Smooth muscle cell of trachea (primary cell): ENCODE data around the gene PTPRCAP. TPM values are rescaled to one million over a fixed set of nuclear protein-coding genes. Genes with fewer than 3 reads are reported as not detected.

Experiments
- total RNA-seq: library from RNA; depleted of rRNA; stranded (reverse); fragments of >200 nt; gene quantifications from 2 replicates; pipeline ENCODE4 v1.2.1, GENCODE V29; 2014

Gene PTPRCAP, protein sequence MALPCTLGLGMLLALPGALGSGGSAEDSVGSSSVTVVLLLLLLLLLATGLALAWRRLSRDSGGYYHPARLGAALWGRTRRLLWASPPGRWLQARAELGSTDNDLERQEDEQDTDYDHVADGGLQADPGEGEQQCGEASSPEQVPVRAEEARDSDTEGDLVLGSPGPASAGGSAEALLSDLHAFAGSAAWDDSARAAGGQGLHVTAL
- total RNA-seq: 0.50 and 1.3 TPM in 2 replicates

DNA sequence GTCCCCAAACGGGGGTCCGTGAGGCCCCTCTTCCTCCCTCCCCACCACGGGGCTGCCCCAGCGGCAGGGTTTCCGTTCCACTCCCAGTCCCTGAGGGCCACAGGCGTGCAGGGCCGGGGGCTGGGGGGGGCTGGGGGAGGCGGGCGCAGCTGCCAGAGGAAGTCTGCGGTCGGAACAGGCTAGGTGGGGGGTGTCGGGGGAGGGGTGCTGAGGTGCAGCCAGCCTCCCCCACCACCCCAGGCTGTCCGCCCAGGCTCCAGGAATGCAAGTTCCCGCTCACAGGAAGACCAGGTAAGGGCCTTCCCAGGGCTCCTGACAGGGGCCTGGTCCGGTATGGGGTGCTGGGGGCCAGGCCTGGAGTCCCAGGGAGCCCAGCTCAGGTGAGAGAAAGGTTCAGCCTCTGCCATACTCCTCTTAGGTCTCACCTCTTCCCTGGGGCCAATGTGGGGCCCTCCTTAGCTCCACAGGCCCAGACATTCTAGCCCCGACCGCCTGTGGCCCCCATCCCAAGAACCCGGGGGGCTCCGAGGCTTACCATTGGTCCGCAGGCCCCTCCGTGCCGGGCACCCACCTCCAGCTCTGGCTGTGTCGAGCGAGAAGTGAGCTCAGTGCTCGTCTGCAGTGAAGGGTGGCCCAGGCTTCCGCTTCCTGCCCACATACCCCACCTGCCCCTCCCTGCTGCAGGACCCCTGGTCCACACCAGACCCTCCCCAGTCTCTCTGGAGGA is at the start of gene PTPRCAP:
TSS of gene PTPRCAP (minus strand) at position 601 of the 727 bp plus-strand sequence. CDS start at position 538, 63 bp downstream.

DNA sequence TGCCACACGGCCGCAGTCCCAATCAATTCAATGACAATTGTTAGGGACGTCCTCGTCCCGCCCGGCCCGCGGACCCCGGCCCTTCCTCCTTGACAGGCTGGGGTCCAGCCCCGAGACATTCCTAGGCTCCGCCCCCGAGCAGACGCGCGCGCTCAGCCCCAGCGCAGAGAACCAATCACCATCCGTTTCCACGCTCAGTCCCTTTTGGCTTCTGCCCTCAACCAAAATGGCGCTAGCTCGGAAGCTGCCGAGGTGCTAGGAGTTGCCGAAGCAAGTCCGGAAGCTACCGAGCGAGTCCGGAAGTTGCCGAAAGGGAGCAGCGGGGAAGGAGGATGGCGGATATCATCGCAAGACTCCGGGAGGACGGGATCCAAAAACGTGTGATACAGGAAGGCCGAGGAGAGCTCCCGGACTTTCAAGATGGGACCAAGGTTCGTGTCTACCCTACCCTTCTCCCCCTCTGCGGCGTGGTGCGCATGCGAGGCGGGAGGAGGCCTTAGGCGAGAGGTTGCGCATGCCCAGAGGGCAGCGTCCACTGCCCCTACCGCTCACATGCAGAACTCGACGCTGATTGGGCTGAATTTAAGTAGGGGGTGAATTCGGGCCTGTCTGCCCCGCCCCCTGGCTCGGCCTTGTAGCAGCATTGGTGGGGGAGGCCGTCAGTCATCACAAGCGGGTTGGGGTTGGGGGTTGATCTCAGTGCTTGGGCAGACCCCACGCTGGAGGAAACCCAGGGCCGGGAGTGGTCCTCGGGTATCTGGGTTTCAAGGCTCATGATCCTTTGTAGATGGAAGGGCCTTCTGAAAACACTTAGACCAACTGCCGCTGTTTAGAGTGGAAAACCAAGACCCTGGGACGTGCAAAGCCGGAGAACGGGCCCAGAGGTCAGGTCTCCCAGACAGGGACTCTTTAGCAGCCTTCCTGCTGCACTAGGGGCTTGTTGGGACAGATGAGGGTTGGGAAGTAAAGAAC is 45.6 kb upstream of the PTPRCAP start, which contains the start of gene AIP:
TSS of gene AIP (plus strand) at position 200 of the 972 bp plus-strand sequence. CDS start at position 333, 133 bp downstream.

DNA sequence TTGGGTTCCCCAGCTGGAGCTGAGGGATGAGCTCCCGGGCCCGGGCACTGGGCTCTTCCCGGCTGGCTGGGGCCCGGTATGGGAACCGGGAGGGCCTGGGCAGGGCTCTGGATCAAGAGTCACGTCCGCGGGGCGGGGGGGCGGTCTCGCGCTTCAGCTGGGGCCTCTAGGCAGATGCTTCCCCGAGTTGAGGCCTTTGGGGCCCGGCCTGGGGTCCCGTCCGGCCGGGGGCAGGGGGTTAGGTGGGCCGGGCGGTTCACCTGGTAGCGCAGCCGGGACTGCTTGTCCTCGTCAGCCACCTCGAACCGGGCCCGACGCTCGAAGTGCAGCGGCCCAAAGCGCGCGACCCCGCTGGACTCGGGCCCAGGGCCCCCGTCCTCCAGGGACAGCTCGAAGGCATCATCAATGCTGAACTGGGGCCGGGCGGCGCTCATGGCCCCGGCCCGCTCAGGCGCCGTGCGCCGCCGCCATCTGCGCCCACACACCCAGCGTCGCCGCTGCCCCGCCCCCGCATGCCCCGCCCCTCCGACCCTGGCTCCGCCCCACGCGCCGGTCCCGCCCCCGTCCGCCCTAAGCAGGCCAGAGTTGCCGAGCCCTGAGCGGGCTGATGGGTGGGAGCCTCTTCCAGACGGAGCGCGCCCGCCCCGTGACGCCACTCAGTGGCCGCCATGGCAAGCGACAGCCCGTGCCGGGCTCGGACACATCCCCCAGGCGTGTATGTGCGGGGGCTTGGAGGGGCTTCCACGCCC is 31.5 kb upstream of the PTPRCAP start, which contains the start of gene TMEM134:
TSS of gene TMEM134 (minus strand) at position 493 of the 749 bp plus-strand sequence. CDS start at position 434, 59 bp downstream.

DNA sequence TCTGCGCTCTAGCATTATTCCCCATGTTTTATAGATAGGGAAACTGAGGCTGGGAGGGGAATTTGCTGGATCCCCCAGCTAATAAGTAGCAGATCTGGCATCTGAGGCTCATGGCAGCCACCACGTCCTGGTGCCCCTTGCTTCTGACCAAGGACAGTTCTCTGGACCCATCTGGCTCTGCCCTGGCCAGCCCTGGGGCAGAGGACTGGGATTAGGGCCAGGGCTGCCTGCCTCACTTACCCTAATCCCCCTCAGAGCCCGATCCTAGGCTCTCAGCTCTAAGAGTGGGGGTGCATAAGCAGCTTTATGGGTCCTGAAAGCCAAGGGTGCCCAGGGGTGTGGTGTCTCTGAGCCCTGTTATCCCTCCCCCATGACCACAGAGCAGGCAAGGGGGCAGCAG is 17.6 kb upstream of the PTPRCAP start, which contains the start of gene CABP4:
TSS of gene CABP4 (plus strand) at position 301 of the 400 bp plus-strand sequence. CDS start at position 371, 70 bp downstream.

DNA sequence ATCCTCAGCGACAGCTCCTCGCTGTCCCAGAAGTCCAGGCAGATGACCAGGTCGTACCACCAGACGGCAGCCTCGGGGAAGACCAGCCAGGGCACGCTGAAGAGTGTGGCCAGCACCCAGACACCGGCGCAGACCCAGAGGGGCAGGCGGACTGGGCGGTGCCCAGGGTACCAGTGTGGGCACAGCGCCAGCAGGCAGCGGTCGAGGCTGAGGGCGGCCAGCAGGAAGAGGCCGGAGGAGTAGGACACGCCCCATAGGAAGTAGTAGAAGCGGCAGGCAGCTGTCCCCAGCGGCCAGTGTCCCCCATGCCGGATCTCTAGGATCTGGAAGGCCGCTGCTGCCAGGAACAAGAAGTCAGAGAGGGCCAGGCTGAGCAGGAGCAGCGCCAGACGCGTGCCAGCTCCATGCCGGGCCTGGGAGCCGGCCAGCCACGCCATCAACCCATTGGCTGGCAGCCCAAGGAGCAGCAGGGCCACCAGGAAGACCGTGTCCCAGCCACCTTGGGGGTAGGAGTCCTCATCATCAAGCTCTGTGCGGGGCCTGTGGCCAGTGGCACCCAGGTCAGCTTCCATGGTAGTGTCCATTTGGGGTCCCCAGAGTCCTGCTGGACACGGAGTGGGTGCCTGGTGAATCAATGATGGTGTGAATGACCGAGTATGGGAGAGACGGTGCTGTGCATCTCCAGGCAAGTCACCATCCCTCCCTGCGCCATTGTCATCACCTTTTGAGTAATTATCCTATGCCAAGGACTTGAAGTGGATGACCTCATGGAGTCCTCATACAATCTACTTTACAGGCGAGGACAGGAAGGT is 14.9 kb upstream of the PTPRCAP start, which contains the start of gene GPR152:
TSS of gene GPR152 (minus strand) at position 589 of the 812 bp plus-strand sequence. CDS start at position 584, 5 bp downstream.

DNA sequence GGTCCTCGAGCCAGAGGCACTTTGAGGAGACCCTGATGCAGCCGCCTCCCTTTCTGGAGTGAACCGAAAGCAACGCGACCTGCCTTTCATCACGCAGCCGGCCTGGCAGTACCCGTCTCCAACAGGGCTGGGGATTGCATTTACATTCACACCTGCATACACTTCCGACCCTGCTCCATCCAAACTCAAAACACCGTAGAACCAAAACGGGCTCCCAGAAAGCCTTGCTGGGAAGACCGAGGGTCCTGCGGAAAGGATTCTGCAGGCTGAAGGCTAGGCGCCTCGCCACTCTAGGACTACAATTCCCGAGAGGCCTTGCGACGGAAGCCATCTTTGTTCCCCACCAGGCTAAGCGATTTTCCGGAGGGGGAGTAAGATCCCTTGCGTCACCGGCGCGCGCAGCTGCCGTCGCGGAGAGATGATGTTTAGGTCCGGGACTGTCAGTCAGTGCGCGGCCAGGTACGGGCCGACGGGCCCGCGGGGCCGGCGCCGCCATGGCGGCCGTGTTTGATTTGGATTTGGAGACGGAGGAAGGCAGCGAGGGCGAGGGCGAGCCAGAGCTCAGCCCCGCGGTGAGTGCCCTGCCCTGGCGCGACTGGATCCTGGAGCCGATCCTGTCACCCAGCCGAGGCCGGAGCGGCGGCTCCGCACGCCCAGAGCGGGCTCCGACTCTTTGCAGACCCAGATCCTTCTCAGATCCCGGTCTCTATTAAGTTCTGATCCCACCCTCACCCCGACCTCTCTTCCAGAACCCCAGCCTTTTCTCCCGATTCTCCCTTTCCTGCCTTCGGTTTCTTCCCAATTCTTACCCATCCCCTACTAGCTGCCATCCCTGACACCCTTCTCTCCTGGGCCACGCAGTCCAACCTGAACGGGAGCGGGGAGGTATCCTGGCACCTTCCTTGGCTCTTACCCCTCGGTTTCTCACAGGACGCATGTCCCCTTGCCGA is 9.2 kb downstream of the PTPRCAP start, which contains the start of gene RPS6KB2:
TSS of gene RPS6KB2 (plus strand) at position 443 of the 950 bp plus-strand sequence. CDS start at position 495, 52 bp downstream.

DNA sequence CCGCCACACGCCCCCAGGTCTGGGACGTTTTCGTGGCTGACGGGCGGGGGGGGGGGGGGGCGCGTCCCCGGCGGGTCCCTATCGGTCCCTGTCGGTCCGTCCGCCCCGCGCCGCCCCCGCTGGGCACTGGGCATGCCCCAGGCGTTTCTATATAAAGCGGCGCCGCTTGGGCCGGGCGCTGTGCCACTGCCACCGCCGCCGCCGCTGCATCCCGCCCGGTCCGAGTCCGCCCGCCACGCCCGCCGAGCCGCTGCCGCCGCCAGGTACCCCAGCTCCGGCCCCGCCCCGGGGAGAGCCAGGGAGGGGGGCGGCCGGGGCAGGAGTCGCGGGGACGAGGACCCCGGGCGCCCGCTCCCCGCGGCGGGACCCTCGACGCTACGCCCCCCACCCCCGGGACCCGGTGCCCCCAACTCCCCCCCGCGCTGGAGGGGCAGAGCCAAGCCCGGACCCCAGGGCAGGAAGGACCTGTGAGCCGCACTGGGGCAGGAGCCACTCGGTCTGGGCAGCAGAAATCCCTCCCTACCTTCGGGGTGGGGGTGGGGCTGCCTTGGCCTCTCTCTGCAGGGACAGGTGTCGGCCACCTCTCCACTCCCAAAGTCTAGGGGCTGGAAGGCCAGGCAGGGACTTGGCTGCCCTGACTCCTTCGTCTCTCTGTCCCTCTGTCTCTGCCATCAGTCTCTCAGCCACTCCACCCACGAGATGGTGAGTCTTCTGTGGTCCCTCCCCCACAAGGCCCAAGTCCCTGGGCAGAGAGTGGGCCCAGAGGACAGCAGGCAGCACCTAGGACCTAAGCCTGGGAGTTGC is 21.8 kb downstream of the PTPRCAP start, which contains the start of gene CARNS1:
TSS of gene CARNS1 (plus strand) at position 178 of the 804 bp plus-strand sequence. CDS start at position 700, 522 bp downstream.

DNA sequence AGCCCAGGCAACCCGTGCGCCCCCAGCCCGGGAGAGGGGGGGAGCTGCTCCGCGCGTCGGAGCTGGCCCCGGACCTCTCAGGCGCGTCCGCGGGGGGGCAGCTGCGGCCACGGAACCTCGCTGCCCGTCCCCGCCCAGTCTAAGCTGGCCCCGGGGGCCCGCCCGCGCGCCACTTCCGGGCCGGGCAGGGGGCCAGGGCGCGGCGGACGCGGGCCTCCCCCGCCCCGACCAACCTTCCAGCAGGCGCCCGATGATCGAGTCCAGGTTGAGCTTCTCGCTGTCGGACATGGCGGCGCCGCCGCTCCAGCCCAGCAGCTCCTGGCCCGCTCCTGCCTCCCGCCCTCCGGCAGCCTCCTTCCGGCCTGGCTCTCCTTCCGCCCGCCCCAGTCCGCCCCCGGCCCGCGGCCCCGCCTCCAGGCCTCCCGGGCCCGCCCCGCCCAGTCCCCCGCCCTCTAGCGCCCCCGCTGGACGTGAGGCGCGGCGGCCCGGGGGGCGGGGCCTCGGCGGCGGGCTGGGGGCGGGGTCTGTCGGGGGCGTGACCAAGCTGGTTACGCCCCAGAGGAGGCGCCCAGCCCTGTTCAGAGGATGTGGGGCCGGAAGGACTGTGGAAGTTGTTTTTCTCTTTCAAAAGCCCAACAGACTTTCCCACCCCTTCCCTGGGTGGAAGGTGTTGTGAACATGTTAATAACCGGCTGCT is 35.8 kb downstream of the PTPRCAP start, which contains the start of gene PPP1CA:
TSS of gene PPP1CA (minus strand) at position 364 of the 697 bp plus-strand sequence. CDS start at position 288, 76 bp downstream.

DNA sequence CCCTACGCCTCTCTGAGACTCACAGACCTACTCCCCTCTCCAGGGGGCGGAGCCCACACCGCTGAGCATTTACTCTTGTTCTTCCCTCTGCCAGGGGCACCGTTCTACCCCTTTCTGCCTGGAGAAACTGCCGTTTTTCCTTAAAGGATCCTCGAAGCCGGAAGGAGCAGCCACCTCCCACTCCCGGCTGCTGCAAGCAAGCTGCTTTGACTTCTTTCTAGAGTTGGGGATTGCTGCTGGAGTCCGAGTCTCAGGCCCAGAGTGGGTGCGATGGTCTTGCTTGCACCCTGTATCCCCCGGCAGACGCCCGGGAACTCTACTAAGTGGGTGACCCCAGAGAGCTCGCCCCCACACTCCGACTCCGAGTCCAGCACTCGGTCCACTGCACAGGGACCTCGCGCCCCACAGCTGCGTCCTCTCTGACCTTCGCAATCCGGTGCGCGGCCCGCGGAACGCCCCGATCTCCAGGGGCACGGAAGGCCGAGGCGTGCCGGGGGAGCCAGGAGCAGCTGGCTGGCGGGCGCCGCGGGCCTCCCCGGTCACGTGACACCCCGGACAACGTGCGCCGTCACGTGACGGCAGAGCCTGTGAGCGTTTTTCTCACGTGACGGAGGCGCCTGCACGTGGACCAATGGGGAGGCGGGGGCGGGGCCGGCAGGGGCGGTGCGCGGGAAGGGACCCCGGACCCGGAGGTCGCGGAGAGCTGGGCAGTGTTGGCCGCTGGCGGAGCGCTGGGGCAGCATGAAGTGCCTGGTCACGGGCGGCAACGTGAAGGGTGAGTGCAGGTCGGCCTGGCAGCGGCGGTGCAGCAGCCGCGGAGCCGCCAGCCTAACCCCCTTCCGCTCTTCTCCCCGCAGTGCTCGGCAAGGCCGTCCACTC is 45.9 kb downstream of the PTPRCAP start, which contains the start of gene RAD9A:
TSS of gene RAD9A (plus strand) at position 683 of the 879 bp plus-strand sequence. CDS start at position 742, 59 bp downstream.

Other genes starting within 250 kb of the PTPRCAP start
- 30.8 and 33.2 TPM in 2 replicates for gene GRK2, start 171.2 kb downstream of the PTPRCAP start, total RNA-seq
- 26.0 and 36.9 TPM in 2 replicates for gene ANKRD13D, start 148.4 kb downstream of the PTPRCAP start, total RNA-seq
- 24.4 and 30.8 TPM in 2 replicates for gene SSH3, start 134.2 kb downstream of the PTPRCAP start, total RNA-seq
- gene POLD4, start 84.1 kb downstream of the PTPRCAP start, total RNA-seq: 25.6 and 60.2 TPM in 2 replicates
- 3.1 TPM in 2 replicates for gene CLCF1, start 64.1 kb downstream of the PTPRCAP start, total RNA-seq
- 5.8 and 7.3 TPM in 2 replicates for gene RAD9A, start 45.7 kb downstream of the PTPRCAP start, total RNA-seq
- gene PPP1CA, start 35.8 kb downstream of the PTPRCAP start, total RNA-seq: 128 and 198 TPM in 2 replicates
- under 0.01 TPM in 1 of 2 replicates, not detected in the other for gene TBC1D10C, start 33.6 kb downstream of the PTPRCAP start, total RNA-seq
- gene CARNS1, start 22.0 kb downstream of the PTPRCAP start, total RNA-seq: 0.15 and 0.66 TPM in 2 replicates
- 47.6 and 55.6 TPM in 2 replicates for gene RPS6KB2, start 9.2 kb downstream of the PTPRCAP start, total RNA-seq
- gene CORO1B, start 5.8 kb upstream of the PTPRCAP start, total RNA-seq: 134 and 212 TPM in 2 replicates
- 0.17 TPM in 1 of 2 replicates, not detected in the other for gene GPR152, start 15.0 kb upstream of the PTPRCAP start, total RNA-seq
- gene CABP4, start 17.7 kb upstream of the PTPRCAP start, total RNA-seq: not detected in 2 replicates
- gene TMEM134, start 31.6 kb upstream of the PTPRCAP start, total RNA-seq: 25.5 and 36.7 TPM in 2 replicates
- 78.4 and 93.5 TPM in 2 replicates for gene AIP, start 45.3 kb upstream of the PTPRCAP start, total RNA-seq
- 19.2 and 23.0 TPM in 2 replicates for gene PITPNM1, start 67.7 kb upstream of the PTPRCAP start, total RNA-seq
- 14.8 and 15.2 TPM in 2 replicates for gene CDK2AP2, start 70.5 kb upstream of the PTPRCAP start, total RNA-seq
- gene CABP2, start 85.8 kb upstream of the PTPRCAP start, total RNA-seq: not detected in 2 replicates
- 842 and 851 TPM in 2 replicates for gene GSTP1, start 146.1 kb upstream of the PTPRCAP start, total RNA-seq
- gene NDUFV1, start 169.3 kb upstream of the PTPRCAP start, total RNA-seq: 226 and 257 TPM in 2 replicates
- 4.3 and 4.5 TPM in 2 replicates for gene NUDT8, start 192.3 kb upstream of the PTPRCAP start, total RNA-seq
- gene TBX10, start 202.1 kb upstream of the PTPRCAP start, total RNA-seq: not detected in 2 replicates
- gene ACY3, start 213.0 kb upstream of the PTPRCAP start, total RNA-seq: not detected in 2 replicates
- gene ALDH3B2, start 236.9 kb upstream of the PTPRCAP start, total RNA-seq: 0.15 TPM in 1 of 2 replicates, not detected in the other